Measurements from ENCODE around the gene HPRT1.

GRCh38 chrX:134547047-134547679 is 87.2 kb downstream of the HPRT1 start:
- TF ChIP-seq CTCF (IDR thresholded peaks at IDR 0.05; ENCODE audit: poor library complexity) (no peak), EZH2 (IDR thresholded peaks at IDR 0.05; ENCODE audit: borderline replicate concordance) (no peak), EZH2phosphoT487 (IDR thresholded peaks at IDR 0.05; ENCODE audit: low read depth, severe bottlenecking, unreplicated experiment) (no peak)
